Measurements from ENCODE around the gene SMIM35.
"Not testable (repeated sequence)": the region's sequence is repeated elsewhere in the genome, so short reads cannot be mapped to it uniquely, and the experiment has no call there.

The SMIM35 gene

DNA sequence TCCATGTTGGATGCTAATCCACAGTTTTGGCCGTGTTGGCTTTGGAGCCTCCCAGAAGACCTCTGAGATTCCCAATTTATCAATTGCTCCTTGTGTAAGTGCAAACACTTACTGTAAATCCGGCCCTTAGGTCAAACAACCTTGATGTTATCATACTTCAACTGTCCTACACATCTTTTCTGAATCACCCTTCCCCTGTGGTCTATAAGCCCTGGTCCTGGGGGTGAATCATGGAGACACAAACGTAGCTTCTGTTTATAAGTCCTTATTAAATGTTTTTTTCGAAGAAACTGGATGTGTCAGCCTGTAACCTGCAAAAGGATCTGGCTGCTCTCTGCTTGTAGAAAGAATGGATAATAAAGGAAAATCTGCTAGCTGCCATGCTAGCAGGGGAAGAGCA is 102.3 kb downstream of the SMIM35 start:
- Mint-ChIP-seq H3K27ac (peak overlapping the region; percentile 99), H3K9me3 (no peaks in the 10 kb centered on the region), H3K27me3 (no peaks in the 10 kb centered on the region), H3K4me3 (peak overlapping the region; percentile 90), H3K36me3 (ENCODE audit: low read depth) (peaks cover 61% of the 10 kb centered on the region), H3K4me1 (ENCODE audit: low read depth) (peaks cover 56% of the 10 kb centered on the region)
- intact Hi-C loops (cut with micrococcal nuclease), result no loop called here

DNA sequence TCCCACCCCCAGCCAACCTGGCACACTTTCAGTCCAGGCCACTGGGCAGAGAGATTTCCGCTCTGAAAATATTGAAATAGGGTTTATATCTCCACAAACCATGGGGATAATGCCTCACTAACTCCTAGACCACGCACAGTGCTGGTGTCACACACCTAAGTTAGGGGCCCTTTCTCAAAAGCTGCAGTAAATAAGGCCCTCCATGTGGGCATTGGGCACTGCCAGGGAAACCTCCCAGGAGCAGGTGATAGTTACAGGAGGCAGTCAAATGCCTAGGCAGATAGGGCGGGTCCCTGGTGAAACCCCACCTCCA is 103.6 kb downstream of the SMIM35 start:
- peaks cover 47% of the 10 kb centered on the region for H3K36me3 Mint-ChIP-seq (ENCODE audit: low read depth)
- intact Hi-C loops (cut with micrococcal nuclease), result no loop called here
- H3K9me3 Mint-ChIP-seq, result no peaks in the 10 kb centered on the region
- no peak overlapping the region for H3K4me3 Mint-ChIP-seq
- H3K4me1 Mint-ChIP-seq (ENCODE audit: low read depth), result peaks cover 58% of the 10 kb centered on the region
- H3K27ac Mint-ChIP-seq, result peak overlapping the region; percentile 100
- H3K27me3 Mint-ChIP-seq, result no peaks in the 10 kb centered on the region

DNA sequence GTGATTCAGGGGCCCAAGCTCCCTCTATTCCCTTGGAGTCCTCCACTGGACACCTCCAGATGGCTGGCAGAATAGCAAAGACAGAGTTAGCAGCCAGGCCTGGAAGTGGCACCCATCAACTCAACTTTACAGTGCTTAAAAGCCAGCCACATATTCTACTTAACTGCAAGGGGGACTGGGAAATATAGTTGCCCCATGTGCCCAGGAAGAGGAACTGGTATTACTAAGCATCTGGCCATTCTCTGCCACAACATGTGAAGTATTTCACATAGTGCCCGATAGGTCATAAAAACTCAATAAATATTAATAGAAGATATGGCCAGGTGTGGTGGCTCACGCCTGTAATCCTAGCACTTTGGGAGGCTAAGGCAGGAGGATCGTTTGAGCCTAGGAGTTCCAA is 106.0 kb downstream of the SMIM35 start:
- peaks cover 82% of the 10 kb centered on the region for H3K4me1 Mint-ChIP-seq (ENCODE audit: low read depth)

DNA sequence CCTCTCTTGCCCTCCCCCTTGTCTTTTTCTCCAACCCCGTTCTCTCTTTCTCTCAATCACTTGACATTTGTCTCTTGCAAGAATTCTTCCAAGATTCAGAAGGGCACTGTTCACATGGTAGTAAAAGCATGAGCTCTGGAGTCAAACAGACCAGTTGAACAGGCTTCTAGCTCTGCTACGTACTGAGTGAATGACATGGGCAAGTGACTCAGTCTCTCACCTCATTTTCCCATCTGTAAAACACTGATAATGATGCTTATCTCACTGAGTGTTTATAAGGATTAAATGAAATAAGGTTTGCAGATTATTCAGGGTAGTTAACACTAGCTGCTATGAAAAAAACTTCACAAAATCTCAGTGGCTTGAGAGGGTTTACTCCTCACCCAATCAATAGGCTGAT is 106.5 kb downstream of the SMIM35 start:
- Mint-ChIP-seq H3K27ac (peak overlapping the region; percentile 100), H3K4me1 (ENCODE audit: low read depth) (peaks cover 85% of the 10 kb centered on the region), H3K27me3 (no peaks in the 10 kb centered on the region), H3K9me3 (no peaks in the 10 kb centered on the region), H3K36me3 (ENCODE audit: low read depth) (peaks cover 36% of the 10 kb centered on the region), H3K4me3 (peak overlapping the region; percentile 56)
- intact Hi-C loops (cut with micrococcal nuclease), result no loop called here

More for the DNA sequence above, 106.0 kb downstream of the SMIM35 start:
- H3K27me3 Mint-ChIP-seq, result no peaks in the 10 kb centered on the region
- intact Hi-C loops (cut with micrococcal nuclease), result no loop called here
- H3K4me3 Mint-ChIP-seq, result peak overlapping the region; percentile 6
- H3K36me3 Mint-ChIP-seq (ENCODE audit: low read depth), result peaks cover 38% of the 10 kb centered on the region
- no peaks in the 10 kb centered on the region for H3K9me3 Mint-ChIP-seq
- H3K27ac Mint-ChIP-seq, result peak overlapping the region; percentile 100

DNA sequence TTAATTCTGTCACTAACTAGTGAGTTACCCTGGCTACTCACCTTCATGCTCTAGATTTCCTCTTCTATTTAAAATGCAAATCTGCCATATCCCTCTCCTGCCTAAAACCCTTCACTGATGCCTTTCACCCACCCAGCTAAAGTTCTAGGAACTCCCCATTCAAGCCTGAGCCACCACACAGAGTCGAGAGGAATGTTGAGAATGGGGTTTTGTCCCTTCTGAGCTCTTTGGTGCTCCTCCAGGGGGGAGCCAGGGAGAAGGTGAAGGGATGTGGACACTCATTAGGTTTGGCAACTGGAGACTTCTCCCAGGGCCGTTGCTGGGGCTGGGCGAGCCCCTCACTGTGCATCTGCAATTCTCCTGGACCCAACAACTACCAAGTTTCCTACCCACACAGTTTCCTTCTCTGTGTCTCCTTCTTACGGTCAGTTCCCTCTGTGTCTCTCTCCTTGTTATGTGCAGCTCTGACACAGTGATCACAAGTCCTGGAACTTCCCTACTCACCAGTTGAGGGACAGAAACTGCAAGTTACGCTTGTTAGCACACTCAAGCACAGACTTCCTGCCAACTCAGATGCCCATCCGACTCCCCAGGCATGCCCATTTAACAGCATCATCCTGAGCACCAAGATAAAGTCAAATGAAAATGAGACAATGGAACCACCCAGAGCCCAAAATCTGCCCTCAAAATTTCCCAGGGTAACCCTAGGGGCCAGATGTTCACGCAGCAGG is 107.1 kb downstream of the SMIM35 start:
- no peaks in the 10 kb centered on the region for H3K9me3 Mint-ChIP-seq
- H3K4me3 Mint-ChIP-seq, result peak overlapping the region; percentile 56
- peaks cover 83% of the 10 kb centered on the region for H3K4me1 Mint-ChIP-seq (ENCODE audit: low read depth)
- intact Hi-C loops (cut with micrococcal nuclease), result no loop called here
- H3K27ac Mint-ChIP-seq, result peak overlapping the region; percentile 100
- H3K27me3 Mint-ChIP-seq, result no peaks in the 10 kb centered on the region
- H3K36me3 Mint-ChIP-seq (ENCODE audit: low read depth), result peaks cover 30% of the 10 kb centered on the region

DNA sequence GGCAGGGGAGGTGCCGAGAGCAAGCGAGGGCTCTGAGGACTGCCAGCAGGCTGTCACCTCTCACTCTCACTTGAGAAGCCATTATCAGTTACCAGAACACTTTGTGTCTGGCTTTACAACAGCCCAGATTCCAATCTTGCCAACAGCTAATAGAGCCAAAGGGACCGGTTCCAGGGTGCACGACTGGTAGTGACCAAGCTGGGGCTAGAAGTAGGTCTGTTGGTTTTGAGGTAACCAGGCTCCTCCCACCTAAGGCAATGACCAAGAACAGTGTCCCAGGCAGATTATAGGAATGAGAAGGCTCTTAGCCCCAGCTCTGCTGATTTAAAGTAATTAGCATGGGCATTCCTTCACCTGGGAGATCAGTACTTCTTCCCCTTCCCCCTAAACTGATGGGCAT is 107.8 kb downstream of the SMIM35 start:
- Mint-ChIP-seq H3K36me3 (ENCODE audit: low read depth) (peaks cover 23% of the 10 kb centered on the region), H3K9me3 (no peaks in the 10 kb centered on the region), H3K27me3 (no peaks in the 10 kb centered on the region), H3K4me1 (ENCODE audit: low read depth) (peaks cover 83% of the 10 kb centered on the region), H3K27ac (peak overlapping the region; percentile 100), H3K4me3 (peak overlapping the region; percentile 56)
- intact Hi-C loops (cut with micrococcal nuclease), result no loop called here

DNA sequence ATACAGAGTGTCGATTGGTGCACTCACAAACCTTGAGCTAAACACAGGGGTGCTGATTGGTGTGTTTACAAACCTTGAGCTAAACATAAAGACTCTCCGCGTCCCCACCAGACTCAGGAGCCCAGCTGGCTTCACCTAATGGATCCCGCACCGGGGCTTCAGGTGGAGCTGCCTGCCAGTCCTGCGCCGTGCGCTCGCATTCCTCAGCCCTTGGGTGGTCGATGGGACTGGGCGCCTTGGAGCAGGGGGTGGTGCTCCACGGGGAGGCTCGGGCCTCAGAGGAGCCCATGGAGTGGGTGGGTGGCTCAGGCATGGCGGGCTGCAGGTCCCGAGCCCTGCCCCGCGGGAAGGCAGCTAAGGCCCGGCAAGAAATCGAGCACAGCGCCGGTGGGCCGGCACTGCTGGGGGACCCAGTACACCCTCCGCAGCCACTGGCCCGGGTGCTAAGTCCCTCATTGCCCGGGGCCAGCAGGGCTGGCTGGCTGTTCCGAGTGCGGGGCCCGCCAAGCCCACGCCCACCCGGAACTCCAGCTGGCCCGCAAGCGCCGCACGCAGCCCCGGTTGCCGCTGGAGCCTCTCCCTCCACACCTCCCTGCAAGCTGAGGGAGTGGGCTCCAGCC is 108.4 kb downstream of the SMIM35 start:
- H3K27me3 Mint-ChIP-seq; H3K4me3 Mint-ChIP-seq; H3K9me3 Mint-ChIP-seq; intact Hi-C loops (cut with micrococcal nuclease): not testable (repeated sequence)
- Mint-ChIP-seq H3K36me3 (ENCODE audit: low read depth) (peaks cover 17% of the 10 kb centered on the region), H3K4me1 (ENCODE audit: low read depth) (peaks cover 81% of the 10 kb centered on the region), H3K27ac (peak overlapping the region; percentile 100)

DNA sequence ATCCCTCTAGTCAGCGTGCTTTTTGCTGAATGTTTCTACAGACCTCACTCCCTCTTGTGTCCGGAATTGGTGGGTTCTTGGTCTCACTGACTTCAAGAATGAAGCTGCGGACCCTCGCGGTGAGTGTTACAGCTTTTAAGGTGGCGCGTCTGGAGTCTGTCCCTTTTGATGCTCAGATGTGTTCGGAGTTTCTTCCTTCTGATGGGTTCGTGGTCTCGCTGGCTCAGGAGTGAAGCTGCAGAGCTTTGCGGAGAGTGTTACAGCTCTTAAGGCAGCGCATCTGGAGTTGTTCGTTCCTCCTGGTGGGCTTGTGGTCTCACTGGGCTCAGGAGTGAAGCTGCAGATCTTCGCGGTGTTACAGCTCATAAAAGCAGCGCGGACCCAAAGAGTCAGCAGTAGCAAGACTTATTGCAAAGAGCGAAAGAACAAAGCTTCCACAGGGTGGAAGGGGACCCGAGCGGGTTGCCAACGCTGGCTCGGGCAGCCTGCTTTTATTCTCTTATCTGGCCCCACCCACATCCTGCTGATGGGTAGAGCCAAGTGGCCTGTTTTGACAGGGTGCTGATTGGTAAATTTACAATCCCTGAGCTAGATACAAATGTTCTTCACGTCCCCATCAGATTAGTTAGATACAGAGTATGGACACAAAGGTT is 109.0 kb downstream of the SMIM35 start:
- H3K9me3 Mint-ChIP-seq, result not testable (repeated sequence)
- peak overlapping the region; percentile 100 for H3K27ac Mint-ChIP-seq

DNA sequence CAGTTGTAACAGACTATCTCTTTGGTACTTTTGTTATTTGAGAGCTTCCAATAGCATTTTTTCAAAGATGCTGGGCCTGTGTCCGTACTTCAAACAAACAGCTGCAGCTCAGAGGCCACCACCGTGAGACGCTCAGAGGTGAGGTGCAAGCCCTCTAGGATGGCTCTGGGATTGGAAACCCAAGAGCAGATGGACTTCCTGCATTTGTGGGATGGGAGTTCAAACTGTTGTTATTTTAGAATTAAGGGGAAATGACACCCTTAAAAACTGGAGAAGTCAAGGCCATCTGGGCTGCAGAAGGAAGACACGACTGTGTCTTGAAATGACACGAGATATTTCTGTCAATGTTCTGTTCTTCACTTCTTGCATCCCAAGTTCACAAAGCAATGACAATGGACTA is 109.7 kb downstream of the SMIM35 start:
- H3K4me3 Mint-ChIP-seq, result peak overlapping the region; percentile 50
- H3K27ac Mint-ChIP-seq, result peak overlapping the region; percentile 100
- no peaks in the 10 kb centered on the region for H3K27me3 Mint-ChIP-seq
- no peaks in the 10 kb centered on the region for H3K9me3 Mint-ChIP-seq
- peaks cover 86% of the 10 kb centered on the region for H3K4me1 Mint-ChIP-seq (ENCODE audit: low read depth)
- peaks cover 15% of the 10 kb centered on the region for H3K36me3 Mint-ChIP-seq (ENCODE audit: low read depth)
- intact Hi-C loops (cut with micrococcal nuclease), result no loop called here

More for the DNA sequence above, 109.0 kb downstream of the SMIM35 start:
- peaks cover 81% of the 10 kb centered on the region for H3K4me1 Mint-ChIP-seq (ENCODE audit: low read depth)
- peaks cover 15% of the 10 kb centered on the region for H3K36me3 Mint-ChIP-seq (ENCODE audit: low read depth)
- H3K27me3 Mint-ChIP-seq; intact Hi-C loops (cut with micrococcal nuclease): not testable (repeated sequence)
- peak overlapping the region; percentile 30 for H3K4me3 Mint-ChIP-seq

DNA sequence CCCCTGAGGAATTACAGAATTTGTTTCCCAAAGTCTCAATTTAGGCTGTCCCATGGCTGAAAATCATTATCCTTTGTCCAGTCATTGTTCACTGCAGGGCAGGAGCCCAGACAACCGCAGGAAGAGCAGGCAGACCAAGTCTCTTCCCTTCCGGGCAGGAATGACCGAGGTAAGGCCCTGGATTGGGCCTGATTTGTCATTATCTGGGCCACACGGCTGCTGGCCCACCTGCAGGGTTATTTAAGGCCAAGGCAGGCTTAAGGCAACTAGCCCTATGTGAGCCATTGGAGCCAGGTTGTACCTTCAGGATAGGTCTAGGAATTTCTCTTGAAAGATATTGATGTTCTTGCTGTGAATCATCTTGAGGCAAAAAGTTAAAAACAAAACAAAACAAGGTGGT is 110.3 kb downstream of the SMIM35 start:
- Mint-ChIP-seq H3K4me3 (no peak overlapping the region), H3K27ac (peak overlapping the region; percentile 100), H3K27me3 (no peaks in the 10 kb centered on the region), H3K4me1 (ENCODE audit: low read depth) (peaks cover 86% of the 10 kb centered on the region), H3K36me3 (ENCODE audit: low read depth) (peaks cover 15% of the 10 kb centered on the region), H3K9me3 (no peaks in the 10 kb centered on the region)
- intact Hi-C loops (cut with micrococcal nuclease), result no loop called here

DNA sequence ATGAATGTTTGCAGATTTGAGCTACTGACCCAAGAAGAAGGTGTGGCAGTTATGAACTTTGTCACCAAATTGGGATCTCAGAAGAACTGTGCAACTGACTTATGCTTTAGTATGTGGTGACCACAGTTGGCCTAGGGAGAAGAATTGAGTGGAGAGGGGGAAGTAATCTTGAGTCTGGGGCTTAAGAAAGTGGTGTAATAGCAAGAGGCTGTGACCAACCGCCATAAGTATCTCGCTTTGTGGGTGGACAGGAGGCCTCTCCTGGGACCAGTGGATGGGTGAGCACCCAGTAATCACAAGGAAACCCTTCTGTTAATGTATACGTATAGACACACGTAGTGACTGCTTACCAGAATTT is 113.3 kb downstream of the SMIM35 start:
- H3K9me3 Mint-ChIP-seq, result no peaks in the 10 kb centered on the region
- intact Hi-C loops (cut with micrococcal nuclease), result no loop called here
- no peaks in the 10 kb centered on the region for H3K27me3 Mint-ChIP-seq
- H3K4me3 Mint-ChIP-seq, result no peak overlapping the region
- H3K36me3 Mint-ChIP-seq (ENCODE audit: low read depth), result peaks cover 15% of the 10 kb centered on the region
- peak overlapping the region; percentile 100 for H3K27ac Mint-ChIP-seq
- H3K4me1 Mint-ChIP-seq (ENCODE audit: low read depth), result peaks cover 95% of the 10 kb centered on the region

DNA sequence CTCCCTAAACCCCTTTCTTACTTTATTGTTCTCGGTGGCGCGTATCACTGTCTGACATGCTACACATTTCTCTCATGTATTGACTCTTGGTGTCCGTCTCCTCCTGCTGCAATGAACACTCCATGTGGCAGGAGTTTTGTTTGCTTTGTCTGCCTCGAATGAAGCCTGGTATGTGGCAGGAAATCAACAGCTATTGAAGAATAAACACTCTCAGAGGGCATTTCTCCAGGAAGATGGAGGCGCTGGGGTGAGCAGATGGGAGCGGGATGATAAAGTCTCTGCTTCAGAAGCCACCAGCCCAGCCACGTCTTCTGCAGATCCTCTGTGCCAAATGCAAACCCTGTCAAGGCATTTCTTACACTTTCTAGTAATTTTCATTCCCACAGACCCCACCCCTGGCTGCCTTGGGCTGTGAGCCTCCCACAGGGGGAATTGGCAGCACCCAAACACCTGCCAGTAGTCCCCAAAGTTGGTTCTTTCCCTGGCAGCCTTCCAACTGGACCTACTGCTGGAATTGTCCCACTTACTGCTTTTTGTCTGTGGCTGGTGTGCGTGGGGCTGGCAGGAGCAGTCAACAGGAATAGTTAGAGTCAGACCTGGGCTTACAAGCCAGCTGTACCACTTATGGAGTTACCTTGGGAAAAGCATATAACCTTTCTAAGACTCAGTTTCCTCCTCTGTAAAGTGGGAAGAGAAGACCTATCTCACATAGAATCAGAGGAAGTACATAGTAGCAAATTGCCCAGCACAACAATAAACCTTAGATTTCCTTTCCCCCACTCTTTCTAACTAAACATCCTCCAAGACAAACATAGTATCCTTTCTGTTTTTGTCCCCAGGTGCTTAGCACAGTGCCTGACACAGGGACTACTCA is 113.9 kb downstream of the SMIM35 start:
- peaks cover 13% of the 10 kb centered on the region for H3K36me3 Mint-ChIP-seq (ENCODE audit: low read depth)
- intact Hi-C loops (cut with micrococcal nuclease), result no loop called here
- H3K9me3 Mint-ChIP-seq, result no peaks in the 10 kb centered on the region
- H3K27me3 Mint-ChIP-seq, result no peaks in the 10 kb centered on the region
- H3K27ac Mint-ChIP-seq, result peak overlapping the region; percentile 100
- H3K4me3 Mint-ChIP-seq, result no peak overlapping the region
- peaks cover 95% of the 10 kb centered on the region for H3K4me1 Mint-ChIP-seq (ENCODE audit: low read depth)

DNA sequence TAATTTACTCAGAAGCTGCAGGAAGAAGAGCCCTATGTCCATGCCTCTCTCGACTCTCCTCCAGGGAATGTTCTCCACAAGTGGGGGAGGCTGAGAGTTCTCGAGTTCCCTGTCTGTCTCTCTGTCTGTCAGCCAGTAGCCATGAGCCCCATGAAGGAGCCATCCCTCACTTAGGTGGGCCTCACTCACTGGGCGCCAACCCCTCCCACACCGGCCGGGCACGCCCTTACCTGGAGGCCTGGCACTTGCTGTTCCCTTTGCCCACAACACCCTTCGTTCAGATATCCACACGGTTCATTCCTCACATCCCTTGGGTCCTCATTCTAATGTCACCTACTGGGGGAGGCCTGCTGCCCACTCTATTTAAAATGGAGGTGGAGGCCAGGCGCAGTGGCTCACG is 114.7 kb downstream of the SMIM35 start:
- H3K9me3 Mint-ChIP-seq, result no peaks in the 10 kb centered on the region
- H3K36me3 Mint-ChIP-seq (ENCODE audit: low read depth), result peaks cover 4% of the 10 kb centered on the region
- peak overlapping the region; percentile 100 for H3K27ac Mint-ChIP-seq
- intact Hi-C loops (cut with micrococcal nuclease), result no loop called here
- no peak overlapping the region for H3K4me3 Mint-ChIP-seq
- peaks cover 88% of the 10 kb centered on the region for H3K4me1 Mint-ChIP-seq (ENCODE audit: low read depth)
- no peaks in the 10 kb centered on the region for H3K27me3 Mint-ChIP-seq

All from dendritic cell treated with granulocyte-macrophage colony-stimulating factor and Interleukin-4, amounts not matched to agents 40 ng/mL and 50 ng/mL, for 4 days (primary cell).